ENCODE results near the gene SLC26A1.

The SLC26A1 gene

GRCh38 chr4:1009542-1010394, 16.6 kb upstream of the SLC26A1 start:
- peak overlapping the region; percentile 78 for H3K9ac ChIP-seq (ENCODE audit: low read length)
- peaks cover 45% of the 10 kb centered on the region for H3K4me1 ChIP-seq (ENCODE audit: control insufficient read depth, insufficient read depth, low read depth, low read length)
- H4K91ac ChIP-seq (ENCODE audit: low read length): peak overlapping the region; percentile 0
- H3K14ac ChIP-seq (ENCODE audit: low read length in 2 of 2): peak overlapping the region in 1 of 2 experiments; percentile 64
- H3K4ac ChIP-seq (ENCODE audit: low read depth in 1 of 2, low read length in 2 of 2): peak overlapping the region in 1 of 2 experiments; percentile 83
- H3K27me3 ChIP-seq (ENCODE audit: control insufficient read depth in 1 of 2, insufficient read depth in 1 of 2, low read length in 2 of 2): peaks cover 32 to 39% of the 10 kb centered on the region in 2 experiments
- no peak overlapping the region for H2BK5ac ChIP-seq (ENCODE audit: low read depth, low read length, poor library complexity, severe bottlenecking)
- peak overlapping the region; percentile 67 to 91 for H2BK12ac ChIP-seq (ENCODE audit: low read length in 2 of 2)
- H2AFZ ChIP-seq (ENCODE audit: low read depth, low read length): peak overlapping the region; percentile 88
- H3K9me3 ChIP-seq (ENCODE audit: control insufficient read depth, low read length): peaks cover 6% of the 10 kb centered on the region
- H3K23ac ChIP-seq (ENCODE audit: low read length in 2 of 2): no peak overlapping the region
- peaks cover 21% of the 10 kb centered on the region for H3K79me1 ChIP-seq (replicated peaks; ENCODE audit: low read length, poor library complexity, severe bottlenecking)
- peak overlapping the region; percentile 27 for H4K8ac ChIP-seq (ENCODE audit: low read length)
- H3K27ac ChIP-seq (ENCODE audit: low read length, poor library complexity, severe bottlenecking): no peak overlapping the region
- peak overlapping the region; percentile 74 for H2BK120ac ChIP-seq (ENCODE audit: low read depth, low read length)
- H2AK5ac ChIP-seq (ENCODE audit: low read length, severe bottlenecking): no peak overlapping the region
- peak overlapping the region; percentile 98 for H3K4me2 ChIP-seq (ENCODE audit: low read length, poor library complexity, severe bottlenecking)
- H2BK15ac ChIP-seq (ENCODE audit: low read depth, poor library complexity, severe bottlenecking): peak overlapping the region; percentile 46
- 1% methylated on average over 51 of the region's 109 CpGs for WGBS
- peak overlapping the region; percentile 60 to 85 for H3K4me3 ChIP-seq (ENCODE audit: insufficient read depth in 1 of 2, low read depth in 1 of 2, low read length in 2 of 2)
- H3K36me3 ChIP-seq (ENCODE audit: control insufficient read depth in 1 of 2, insufficient read depth in 2 of 2, low read depth in 1 of 2, low read length in 2 of 2): peaks cover 3 to 25% of the 10 kb centered on the region in 2 experiments
- peak; percentile 53 for DNase-seq
- H3K18ac ChIP-seq (ENCODE audit: low read depth in 1 of 2, low read length in 2 of 2): peak overlapping the region; percentile 52 to 81

DNA sequence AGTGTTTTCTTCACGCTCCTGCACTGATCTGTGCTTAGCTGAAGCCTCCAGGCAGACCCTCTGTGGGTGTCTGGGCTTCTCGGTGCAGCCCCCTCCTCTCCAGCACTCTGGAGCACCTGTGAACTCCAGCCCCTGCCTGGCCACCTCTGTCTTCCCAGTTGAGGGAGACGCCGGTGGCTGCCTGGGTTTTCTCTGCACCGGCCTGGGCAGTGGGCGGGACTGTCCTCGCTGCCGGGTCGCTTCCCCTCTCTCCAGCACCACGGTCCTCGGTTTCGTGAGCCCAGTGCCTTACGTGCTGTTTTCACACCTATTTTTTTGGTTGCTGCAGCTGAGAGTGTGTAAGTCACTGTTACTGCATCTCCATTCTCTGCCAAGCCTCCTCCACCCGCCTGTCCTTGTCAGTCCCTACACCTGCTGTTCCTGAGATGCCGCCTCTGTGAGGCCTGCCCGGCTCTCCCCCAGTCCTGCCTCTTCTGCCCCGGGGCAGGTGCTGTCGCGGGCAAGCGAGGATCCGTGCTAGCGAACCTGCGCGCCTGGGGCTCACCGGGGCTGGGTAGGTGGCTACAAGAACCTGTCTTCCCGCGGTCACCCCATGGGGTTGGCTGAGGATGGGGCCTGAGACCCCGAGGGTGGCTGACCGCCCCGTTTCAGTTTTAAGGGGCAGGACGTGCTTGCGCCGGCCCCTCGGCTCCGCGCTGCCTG, 15.8 kb upstream of the SLC26A1 start:
- WGBS: 15% methylated on average over 30 of the region's 36 CpGs
- peak overlapping the region in 1 of 2 experiments; percentile 71 for H3K23ac ChIP-seq (ENCODE audit: low read length in 2 of 2)
- peak overlapping the region; percentile 78 for H3K9ac ChIP-seq (ENCODE audit: low read length)
- H3K9me3 ChIP-seq (ENCODE audit: control insufficient read depth, low read length): peaks cover 6% of the 10 kb centered on the region
- H2BK12ac ChIP-seq (ENCODE audit: low read length in 2 of 2): peak overlapping the region in 1 of 2 experiments; percentile 91
- peak overlapping the region; percentile 60 to 85 for H3K4me3 ChIP-seq (ENCODE audit: insufficient read depth in 1 of 2, low read depth in 1 of 2, low read length in 2 of 2)
- H3K14ac ChIP-seq (ENCODE audit: low read length in 2 of 2): peak overlapping the region in 1 of 2 experiments; percentile 35
- H3K18ac ChIP-seq (ENCODE audit: low read depth in 1 of 2, low read length in 2 of 2): peak overlapping the region; percentile 31 to 52
- peaks cover 40 to 45% of the 10 kb centered on the region in 2 experiments for H3K27me3 ChIP-seq (ENCODE audit: control insufficient read depth in 1 of 2, insufficient read depth in 1 of 2, low read length in 2 of 2)
- peaks cover 3 to 19% of the 10 kb centered on the region in 2 experiments for H3K36me3 ChIP-seq (ENCODE audit: control insufficient read depth in 1 of 2, insufficient read depth in 2 of 2, low read depth in 1 of 2, low read length in 2 of 2)
- H4K8ac ChIP-seq (ENCODE audit: low read length): peak overlapping the region; percentile 27
- peak overlapping the region; percentile 65 to 83 for H3K4ac ChIP-seq (ENCODE audit: low read depth in 1 of 2, low read length in 2 of 2)
- peak overlapping the region; percentile 73 for H4K91ac ChIP-seq (ENCODE audit: low read length)
- peak overlapping the region; percentile 96 for H3K4me2 ChIP-seq (ENCODE audit: low read length, poor library complexity, severe bottlenecking)
- peak overlapping the region; percentile 87 for H2AFZ ChIP-seq (ENCODE audit: low read depth, low read length)
- H2AK5ac ChIP-seq (ENCODE audit: low read length, severe bottlenecking): no peak overlapping the region
- peak; percentile 13 for DNase-seq
- no peak overlapping the region for H2BK5ac ChIP-seq (ENCODE audit: low read depth, low read length, poor library complexity, severe bottlenecking)
- peaks cover 43% of the 10 kb centered on the region for H3K4me1 ChIP-seq (ENCODE audit: control insufficient read depth, insufficient read depth, low read depth, low read length)
- H2BK15ac ChIP-seq (ENCODE audit: low read depth, poor library complexity, severe bottlenecking): no peak overlapping the region
- H2BK120ac ChIP-seq (ENCODE audit: low read depth, low read length): peak overlapping the region; percentile 74
- H3K79me1 ChIP-seq (replicated peaks; ENCODE audit: low read length, poor library complexity, severe bottlenecking): peaks cover 15% of the 10 kb centered on the region
- H3K27ac ChIP-seq (ENCODE audit: low read length, poor library complexity, severe bottlenecking): no peak overlapping the region

- no peak overlapping the region for H3K4ac ChIP-seq (ENCODE audit: low read depth in 1 of 2, low read length in 2 of 2)
- H3K18ac ChIP-seq (ENCODE audit: low read depth in 1 of 2, low read length in 2 of 2): no peak overlapping the region
- peaks cover 0 to 9% of the 10 kb centered on the region in 2 experiments for H3K36me3 ChIP-seq (ENCODE audit: control insufficient read depth in 1 of 2, insufficient read depth in 2 of 2, low read depth in 1 of 2, low read length in 2 of 2)
- no peak overlapping the region for H3K27ac ChIP-seq (ENCODE audit: low read length, poor library complexity, severe bottlenecking)
- H4K91ac ChIP-seq (ENCODE audit: low read length): no peak overlapping the region
- DNase-seq: no peak
- H3K4me2 ChIP-seq (ENCODE audit: low read length, poor library complexity, severe bottlenecking): no peak overlapping the region
- H3K4me3 ChIP-seq (ENCODE audit: insufficient read depth in 1 of 2, low read depth in 1 of 2, low read length in 2 of 2): no peak overlapping the region
- H2BK15ac ChIP-seq (ENCODE audit: low read depth, poor library complexity, severe bottlenecking): no peak overlapping the region
- 91% methylated on average over 5 of the region's 5 CpGs for WGBS
- no peak overlapping the region for H3K23ac ChIP-seq (ENCODE audit: low read length in 2 of 2)
- peaks cover 38% of the 10 kb centered on the region for H3K4me1 ChIP-seq (ENCODE audit: control insufficient read depth, insufficient read depth, low read depth, low read length)
- H3K9ac ChIP-seq (ENCODE audit: low read length): no peak overlapping the region
- no peak overlapping the region for H2AK5ac ChIP-seq (ENCODE audit: low read length, severe bottlenecking)
- no peak overlapping the region for H2BK120ac ChIP-seq (ENCODE audit: low read depth, low read length)
- no peak overlapping the region for H3K14ac ChIP-seq (ENCODE audit: low read length in 2 of 2)
- peaks cover 6% of the 10 kb centered on the region for H3K9me3 ChIP-seq (ENCODE audit: control insufficient read depth, low read length)
- H2BK5ac ChIP-seq (ENCODE audit: low read depth, low read length, poor library complexity, severe bottlenecking): no peak overlapping the region
- no peak overlapping the region for H2BK12ac ChIP-seq (ENCODE audit: low read length in 2 of 2)
- H4K8ac ChIP-seq (ENCODE audit: low read length): no peak overlapping the region
- H3K27me3 ChIP-seq (ENCODE audit: control insufficient read depth in 1 of 2, insufficient read depth in 1 of 2, low read length in 2 of 2): peaks cover 52 to 60% of the 10 kb centered on the region in 2 experiments
- no peak overlapping the region for H2AFZ ChIP-seq (ENCODE audit: low read depth, low read length)
- H3K79me1 ChIP-seq (replicated peaks; ENCODE audit: low read length, poor library complexity, severe bottlenecking): no peaks in the 10 kb centered on the region
These were observed 13.7 kb upstream of the SLC26A1 start for GRCh38 chr4:1006856-1007255.

All from mesenchymal stem cell (in vitro differentiated cells and primary cell).